Measurements from ENCODE around the gene TNS4. TPM values are rescaled to one million over a fixed set of nuclear protein-coding genes. Genes with fewer than 3 reads are reported as not detected.

Gene TNS4
- total RNA-seq, 1 experiment from 2014 or later: 36.6 TPM

DNA sequence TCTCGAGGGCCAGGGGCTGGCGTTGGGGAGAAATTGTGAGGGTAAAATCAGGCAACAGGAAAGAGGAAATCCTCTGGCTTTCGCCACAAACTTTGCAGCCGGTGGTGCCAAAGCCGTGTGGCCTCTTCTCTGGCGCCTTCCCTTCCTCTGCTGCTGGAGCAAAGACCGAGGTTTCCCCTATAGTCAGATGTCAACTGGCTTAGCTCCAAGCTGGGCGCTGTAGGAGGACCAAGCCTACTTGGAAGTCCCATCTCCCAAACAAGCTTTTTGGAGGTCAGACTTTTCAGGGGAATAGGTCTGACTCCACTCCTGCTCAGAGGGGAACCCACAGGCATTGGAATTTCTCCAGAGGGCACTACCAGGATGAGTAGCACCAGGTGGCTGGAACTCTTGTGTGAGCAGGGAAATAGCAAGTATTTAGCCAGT is 53.2 kb downstream of the TNS4 start:
- BruUV-seq (replicated peaks): no TSS peak
- Histone ChIP-seq H3K27ac (ENCODE audit: low read depth, low read length) (no peak overlapping the region), H3K9me3 (ENCODE audit: control insufficient read depth in 1 of 2, insufficient read depth in 1 of 2, low read depth in 1 of 2, low read length in 2 of 2) (no peaks in the 10 kb centered on the region), H3K9me2 (ENCODE audit: insufficient read depth) (no peaks in the 10 kb centered on the region), H3K27me3 (ENCODE audit: insufficient read depth, low read length) (no peaks in the 10 kb centered on the region), H3K9ac (ENCODE audit: low read length) (no peak overlapping the region), H4K20me1 (ENCODE audit: insufficient read depth) (no peaks in the 10 kb centered on the region), H3K36me3 (ENCODE audit: control insufficient read depth in 1 of 2, insufficient read depth in 2 of 2, low read length in 2 of 2) (no peaks in the 10 kb centered on the region), H3K79me2 (ENCODE audit: insufficient read depth, low read length) (no peaks in the 10 kb centered on the region), H3K4me3 (replicated peaks in 1 of 2; ENCODE audit: low read depth in 1 of 2, low read length in 2 of 2) (no peak overlapping the region), H2AFZ (ENCODE audit: low read depth, low read length, poor library complexity, severe bottlenecking) (no peak overlapping the region), H3K4me2 (ENCODE audit: low read length) (no peak overlapping the region), H3K4me1 (ENCODE audit: control insufficient read depth in 1 of 2, insufficient read depth in 2 of 2, low read length in 2 of 2) (peaks cover 0 to 18% of the 10 kb centered on the region in 2 experiments; a peak in 2 of 4 replicates)
- RAD21 ChIA-PET (ENCODE audit: low non-redundant PET in 1 of 2, low total read pairs in 2 of 2, uncharacterized antibody in 2 of 2, unreplicated experiment in 2 of 2): no interaction called here
- CTCF ChIA-PET: interaction anchor here (0.6 to 2.6 kb wide), 5 partner anchors 11 to 86 kb away, joined by 3 to 7 read pairs (median 3); partner anchors contain the start of gene TOP2A
- ATAC-seq (no peak), DNase-seq (ENCODE audit: low read depth, low spot score) (no peak)
- POLR2A ChIA-PET: no interaction called here
- intact Hi-C loops (cut with micrococcal nuclease): no loop called here
- TF ChIP-seq, protein P1, sequence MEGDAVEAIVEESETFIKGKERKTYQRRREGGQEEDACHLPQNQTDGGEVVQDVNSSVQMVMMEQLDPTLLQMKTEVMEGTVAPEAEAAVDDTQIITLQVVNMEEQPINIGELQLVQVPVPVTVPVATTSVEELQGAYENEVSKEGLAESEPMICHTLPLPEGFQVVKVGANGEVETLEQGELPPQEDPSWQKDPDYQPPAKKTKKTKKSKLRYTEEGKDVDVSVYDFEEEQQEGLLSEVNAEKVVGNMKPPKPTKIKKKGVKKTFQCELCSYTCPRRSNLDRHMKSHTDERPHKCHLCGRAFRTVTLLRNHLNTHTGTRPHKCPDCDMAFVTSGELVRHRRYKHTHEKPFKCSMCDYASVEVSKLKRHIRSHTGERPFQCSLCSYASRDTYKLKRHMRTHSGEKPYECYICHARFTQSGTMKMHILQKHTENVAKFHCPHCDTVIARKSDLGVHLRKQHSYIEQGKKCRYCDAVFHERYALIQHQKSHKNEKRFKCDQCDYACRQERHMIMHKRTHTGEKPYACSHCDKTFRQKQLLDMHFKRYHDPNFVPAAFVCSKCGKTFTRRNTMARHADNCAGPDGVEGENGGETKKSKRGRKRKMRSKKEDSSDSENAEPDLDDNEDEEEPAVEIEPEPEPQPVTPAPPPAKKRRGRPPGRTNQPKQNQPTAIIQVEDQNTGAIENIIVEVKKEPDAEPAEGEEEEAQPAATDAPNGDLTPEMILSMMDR (IDR thresholded peaks at IDR 0.05 in 2 of 3, conservative IDR thresholded peaks at IDR 0.05 in 1 of 3; ENCODE audit: borderline replicate concordance in 1 of 3, insufficient read depth in 1 of 3, low read depth in 2 of 3, low read length in 2 of 3): no peak
- TF ChIP-seq POLR2AphosphoS5 (IDR thresholded peaks at IDR 0.05; ENCODE audit: low read depth, low read length): no peak
- TF ChIP-seq, protein P2, sequence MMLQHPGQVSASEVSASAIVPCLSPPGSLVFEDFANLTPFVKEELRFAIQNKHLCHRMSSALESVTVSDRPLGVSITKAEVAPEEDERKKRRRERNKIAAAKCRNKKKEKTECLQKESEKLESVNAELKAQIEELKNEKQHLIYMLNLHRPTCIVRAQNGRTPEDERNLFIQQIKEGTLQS (IDR thresholded peaks at IDR 0.05): no peak
- no peak for TF ChIP-seq EGR1 (IDR thresholded peaks at IDR 0.05; ENCODE audit: low read depth)
- TF ChIP-seq POLR2A (IDR thresholded peaks at IDR 0.05; ENCODE audit: borderline replicate concordance, extremely low read depth, insufficient read depth, insufficient read length): no peak
- TF ChIP-seq, protein P3, sequence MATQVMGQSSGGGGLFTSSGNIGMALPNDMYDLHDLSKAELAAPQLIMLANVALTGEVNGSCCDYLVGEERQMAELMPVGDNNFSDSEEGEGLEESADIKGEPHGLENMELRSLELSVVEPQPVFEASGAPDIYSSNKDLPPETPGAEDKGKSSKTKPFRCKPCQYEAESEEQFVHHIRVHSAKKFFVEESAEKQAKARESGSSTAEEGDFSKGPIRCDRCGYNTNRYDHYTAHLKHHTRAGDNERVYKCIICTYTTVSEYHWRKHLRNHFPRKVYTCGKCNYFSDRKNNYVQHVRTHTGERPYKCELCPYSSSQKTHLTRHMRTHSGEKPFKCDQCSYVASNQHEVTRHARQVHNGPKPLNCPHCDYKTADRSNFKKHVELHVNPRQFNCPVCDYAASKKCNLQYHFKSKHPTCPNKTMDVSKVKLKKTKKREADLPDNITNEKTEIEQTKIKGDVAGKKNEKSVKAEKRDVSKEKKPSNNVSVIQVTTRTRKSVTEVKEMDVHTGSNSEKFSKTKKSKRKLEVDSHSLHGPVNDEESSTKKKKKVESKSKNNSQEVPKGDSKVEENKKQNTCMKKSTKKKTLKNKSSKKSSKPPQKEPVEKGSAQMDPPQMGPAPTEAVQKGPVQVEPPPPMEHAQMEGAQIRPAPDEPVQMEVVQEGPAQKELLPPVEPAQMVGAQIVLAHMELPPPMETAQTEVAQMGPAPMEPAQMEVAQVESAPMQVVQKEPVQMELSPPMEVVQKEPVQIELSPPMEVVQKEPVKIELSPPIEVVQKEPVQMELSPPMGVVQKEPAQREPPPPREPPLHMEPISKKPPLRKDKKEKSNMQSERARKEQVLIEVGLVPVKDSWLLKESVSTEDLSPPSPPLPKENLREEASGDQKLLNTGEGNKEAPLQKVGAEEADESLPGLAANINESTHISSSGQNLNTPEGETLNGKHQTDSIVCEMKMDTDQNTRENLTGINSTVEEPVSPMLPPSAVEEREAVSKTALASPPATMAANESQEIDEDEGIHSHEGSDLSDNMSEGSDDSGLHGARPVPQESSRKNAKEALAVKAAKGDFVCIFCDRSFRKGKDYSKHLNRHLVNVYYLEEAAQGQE (IDR thresholded peaks at IDR 0.05; ENCODE audit: low read depth): no peak
- no peak for TF ChIP-seq EZH2phosphoT487 (IDR thresholded peaks at IDR 0.05; ENCODE audit: borderline replicate concordance)
- TF ChIP-seq, protein P4, sequence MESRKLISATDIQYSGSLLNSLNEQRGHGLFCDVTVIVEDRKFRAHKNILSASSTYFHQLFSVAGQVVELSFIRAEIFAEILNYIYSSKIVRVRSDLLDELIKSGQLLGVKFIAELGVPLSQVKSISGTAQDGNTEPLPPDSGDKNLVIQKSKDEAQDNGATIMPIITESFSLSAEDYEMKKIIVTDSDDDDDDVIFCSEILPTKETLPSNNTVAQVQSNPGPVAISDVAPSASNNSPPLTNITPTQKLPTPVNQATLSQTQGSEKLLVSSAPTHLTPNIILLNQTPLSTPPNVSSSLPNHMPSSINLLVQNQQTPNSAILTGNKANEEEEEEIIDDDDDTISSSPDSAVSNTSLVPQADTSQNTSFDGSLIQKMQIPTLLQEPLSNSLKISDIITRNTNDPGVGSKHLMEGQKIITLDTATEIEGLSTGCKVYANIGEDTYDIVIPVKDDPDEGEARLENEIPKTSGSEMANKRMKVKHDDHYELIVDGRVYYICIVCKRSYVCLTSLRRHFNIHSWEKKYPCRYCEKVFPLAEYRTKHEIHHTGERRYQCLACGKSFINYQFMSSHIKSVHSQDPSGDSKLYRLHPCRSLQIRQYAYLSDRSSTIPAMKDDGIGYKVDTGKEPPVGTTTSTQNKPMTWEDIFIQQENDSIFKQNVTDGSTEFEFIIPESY (IDR thresholded peaks at IDR 0.05; ENCODE audit: extremely low read depth, insufficient replicate concordance, low read length): no peak
- no peak for TF ChIP-seq SP1 (IDR thresholded peaks at IDR 0.05; ENCODE audit: low read depth)
- TF ChIP-seq YY1 (IDR thresholded peaks at IDR 0.05; ENCODE audit: extremely low read depth, insufficient replicate concordance, low read depth, low read length): no peak
- no peak for TF ChIP-seq SRF (IDR thresholded peaks at IDR 0.05; ENCODE audit: low read depth)
- no peak for TF ChIP-seq ZNF274 (IDR thresholded peaks at IDR 0.05; ENCODE audit: low read depth, low read length)
- TF ChIP-seq JUND (IDR thresholded peaks at IDR 0.05): no peak
- no peak for TF ChIP-seq ELF1 (IDR thresholded peaks at IDR 0.05; ENCODE audit: borderline replicate concordance, low read depth)
- no peak for TF ChIP-seq FOSL1 (IDR thresholded peaks at IDR 0.05; ENCODE audit: low read depth)
- TF ChIP-seq EZH2 (IDR thresholded peaks at IDR 0.05): no peak
- no peak for TF ChIP-seq CBX3 (IDR thresholded peaks at IDR 0.05; ENCODE audit: low read depth)
- TF ChIP-seq, protein P5, sequence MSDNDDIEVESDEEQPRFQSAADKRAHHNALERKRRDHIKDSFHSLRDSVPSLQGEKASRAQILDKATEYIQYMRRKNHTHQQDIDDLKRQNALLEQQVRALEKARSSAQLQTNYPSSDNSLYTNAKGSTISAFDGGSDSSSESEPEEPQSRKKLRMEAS (IDR thresholded peaks at IDR 0.05): no peak
- no peak for TF ChIP-seq RAD21 (IDR thresholded peaks at IDR 0.05; ENCODE audit: low read depth)
- no peak for TF ChIP-seq CEBPB (IDR thresholded peaks at IDR 0.05; ENCODE audit: low read depth)
